Embryonic facial prominence (tissue), 1 donor: ENCODE measurements around the gene REEP1.
"Not testable (repeated sequence)": the region's sequence is repeated elsewhere in the genome, so short reads cannot be mapped to it uniquely, and the experiment has no call there.

Experiments used
- DNase-seq: peaks from one replicate; pipeline ENCODE4 v3.0.0-alpha.2; 2016; ENCODE audit errors: extremely low spot score

REEP1 gene

GRCh38 chr2:86243950-86244733 lies 93.3 kb downstream of the REEP1 start:
- DNase-seq = no peak

- no peak for DNase-seq
Observed at GRCh38 chr2:86243272-86243671, 94.2 kb downstream of the REEP1 start.

GRCh38 chr2:86241611-86242010 lies 95.8 kb downstream of the REEP1 start:
- DNase-seq = no peak

- DNase-seq = no peak
Observed at GRCh38 chr2:86240251-86240650, 97.2 kb downstream of the REEP1 start.

GRCh38 chr2:86239745-86240144 lies 97.7 kb downstream of the REEP1 start:
- no peak for DNase-seq

- DNase-seq = no peak
Observed at GRCh38 chr2:86239326-86239725, 98.1 kb downstream of the REEP1 start.

- no peak for DNase-seq
Observed at GRCh38 chr2:86238354-86238753, 99.1 kb downstream of the REEP1 start.

- DNase-seq = no peak
Observed at GRCh38 chr2:86237172-86237571, 100.3 kb downstream of the REEP1 start.

GRCh38 chr2:86235196-86235980 lies 102.0 kb downstream of the REEP1 start:
- DNase-seq = no peak

- DNase-seq = no peak
Observed at GRCh38 chr2:86234563-86235131, 102.8 kb downstream of the REEP1 start.

- no peak for DNase-seq
Observed at GRCh38 chr2:86233436-86233835, 104.0 kb downstream of the REEP1 start.

GRCh38 chr2:86232910-86233309 lies 104.5 kb downstream of the REEP1 start:
- no peak for DNase-seq

- no peak for DNase-seq
Observed at GRCh38 chr2:86232373-86232784, 105.0 kb downstream of the REEP1 start.

GRCh38 chr2:86231680-86232372 lies 105.6 kb downstream of the REEP1 start:
- DNase-seq = no peak

- no peak for DNase-seq
Observed at GRCh38 chr2:86230961-86231360, 106.5 kb downstream of the REEP1 start.

- no peak for DNase-seq
Observed at GRCh38 chr2:86229221-86229620, 108.2 kb downstream of the REEP1 start.

- DNase-seq = not testable (repeated sequence)
Observed at GRCh38 chr2:86228574-86228973, 108.9 kb downstream of the REEP1 start.

- no peak for DNase-seq
Observed at GRCh38 chr2:86227685-86228084, 109.7 kb downstream of the REEP1 start.

GRCh38 chr2:86226636-86227520 lies 110.5 kb downstream of the REEP1 start:
- DNase-seq = no peak

GRCh38 chr2:86226070-86226469 lies 111.4 kb downstream of the REEP1 start:
- no peak for DNase-seq

GRCh38 chr2:86225581-86225980 lies 111.8 kb downstream of the REEP1 start:
- DNase-seq = no peak
